Right lobe of liver (tissue), 4 donors: Measurements from ENCODE around the gene FBXO36.

ENCODE experiments used
- POLR2A ChIP-seq: fragments of 450-650 bp; IDR thresholded peaks from one replicate; pipeline ENCODE4 v1.6.1; 2017; ENCODE audit warnings: antibody characterized with exemption, mild to moderate bottlenecking
- TF ChIP-seq, protein P1 (sequence below), 4 donors: fragments of 200-600 bp in 3 of 4; fragments of 450-650 bp in 1 of 4; IDR thresholded peaks; one replicate each; pipeline versions ENCODE4 v1.5.1 to v1.8.0; 2016 to 2022; ENCODE audit warnings: antibody characterized with exemption in 4 of 4, mild to moderate bottlenecking in 2 of 4
- donor health status: DM: no; HTN: no; CAD: no.
- donor health status: DM: no; HTN: no; CAD: no.
- donor health status: DM: no; HTN: yes; CAD: no.

DNA sequence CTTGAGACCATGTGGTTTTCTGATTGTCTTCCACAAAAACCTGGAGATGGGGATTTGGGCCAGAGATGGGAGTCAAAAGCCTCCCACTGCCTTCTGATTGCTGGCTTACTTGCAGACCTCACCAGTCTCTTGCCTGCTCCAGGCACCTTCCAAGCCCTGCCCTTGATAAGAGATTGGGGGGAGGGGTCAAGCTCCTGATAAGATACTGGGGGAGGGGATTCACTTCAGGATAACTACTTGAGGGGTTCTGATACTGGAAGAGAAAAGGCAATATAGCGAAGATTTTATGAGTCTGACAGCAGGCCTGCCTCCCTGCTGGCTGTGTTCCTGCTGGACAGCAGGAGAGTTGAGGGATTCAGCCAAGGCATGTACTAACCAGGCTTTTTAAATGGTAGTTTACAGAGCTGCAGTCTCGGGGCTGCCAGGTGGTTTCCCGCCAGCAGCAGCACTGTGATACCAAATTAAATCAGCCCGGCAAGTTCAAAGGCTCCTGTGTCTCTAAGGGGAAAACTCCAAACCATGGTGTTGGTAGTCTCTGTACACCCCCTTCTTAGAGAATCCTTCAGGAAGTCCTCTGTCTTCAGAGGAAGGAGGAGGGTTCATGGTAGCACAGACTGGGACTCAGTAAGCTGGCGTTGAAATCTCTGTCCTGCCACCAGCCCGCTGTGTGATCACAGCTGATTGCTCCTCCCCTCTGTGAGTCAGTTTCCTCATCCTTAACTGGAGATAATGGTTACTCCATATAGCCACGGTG lies 58.3 kb downstream of the FBXO36 start:
- no peak for TF ChIP-seq POLR2A
- TF ChIP-seq, protein P1, sequence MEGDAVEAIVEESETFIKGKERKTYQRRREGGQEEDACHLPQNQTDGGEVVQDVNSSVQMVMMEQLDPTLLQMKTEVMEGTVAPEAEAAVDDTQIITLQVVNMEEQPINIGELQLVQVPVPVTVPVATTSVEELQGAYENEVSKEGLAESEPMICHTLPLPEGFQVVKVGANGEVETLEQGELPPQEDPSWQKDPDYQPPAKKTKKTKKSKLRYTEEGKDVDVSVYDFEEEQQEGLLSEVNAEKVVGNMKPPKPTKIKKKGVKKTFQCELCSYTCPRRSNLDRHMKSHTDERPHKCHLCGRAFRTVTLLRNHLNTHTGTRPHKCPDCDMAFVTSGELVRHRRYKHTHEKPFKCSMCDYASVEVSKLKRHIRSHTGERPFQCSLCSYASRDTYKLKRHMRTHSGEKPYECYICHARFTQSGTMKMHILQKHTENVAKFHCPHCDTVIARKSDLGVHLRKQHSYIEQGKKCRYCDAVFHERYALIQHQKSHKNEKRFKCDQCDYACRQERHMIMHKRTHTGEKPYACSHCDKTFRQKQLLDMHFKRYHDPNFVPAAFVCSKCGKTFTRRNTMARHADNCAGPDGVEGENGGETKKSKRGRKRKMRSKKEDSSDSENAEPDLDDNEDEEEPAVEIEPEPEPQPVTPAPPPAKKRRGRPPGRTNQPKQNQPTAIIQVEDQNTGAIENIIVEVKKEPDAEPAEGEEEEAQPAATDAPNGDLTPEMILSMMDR (IDR thresholded peaks at IDR 0.05) = no peak
